ENCODE results near the gene NXPH1. TPM values are rescaled to one million over a fixed set of nuclear protein-coding genes. Genes with fewer than 3 reads are reported as not detected.

NXPH1 gene
- total RNA-seq (not detected), polyA plus RNA-seq (not detected)
- long read RNA-seq, donor 1, result 0 reads
- long read RNA-seq, donor 2, result 0 reads
- long read RNA-seq, donor 3, result 0 reads
- long read RNA-seq, donor 4, result 0 reads

GRCh38 chr7:8433477-8434289, at the start of gene NXPH1:
NXPH1 (plus strand) TSS chr7:8433609.
- DNase-seq, result peak in 2 of 3 donors; percentile 48 to 51
- no peaks in the 10 kb centered on the region for H3K27me3 ChIP-seq (ENCODE audit: control insufficient read depth, insufficient read depth)
- H3K27ac ChIP-seq (ENCODE audit: low read length), result no peak within 1 kb of the TSS
- peak; percentile 57 to 60 for ATAC-seq
- no peaks in the 10 kb centered on the region for H3K4me1 ChIP-seq (ENCODE audit: control insufficient read depth, insufficient read depth, low read length)
- no peak within 1 kb of the TSS for H3K4me3 ChIP-seq (ENCODE audit: low read length)
- intact Hi-C loops (cut with DNase I), result no loop called here
- 1% methylated on average over 71 of the region's 71 CpGs for WGBS
- H3K9me3 ChIP-seq (ENCODE audit: control insufficient read depth, low read length), result no peaks in the 10 kb centered on the region

GRCh38 chr7:8384901-8385300, 48.5 kb upstream of the NXPH1 start:
- 50% methylated on average over 4 of the region's 4 CpGs for WGBS
- Histone ChIP-seq H3K9me3 (ENCODE audit: control insufficient read depth, low read length) (no peaks in the 10 kb centered on the region), H3K4me1 (ENCODE audit: control insufficient read depth, insufficient read depth, low read length) (peaks cover 2% of the 10 kb centered on the region), H3K27ac (ENCODE audit: low read length) (no peak overlapping the region), H3K4me3 (ENCODE audit: low read length) (no peak overlapping the region), H3K27me3 (ENCODE audit: control insufficient read depth, insufficient read depth) (no peaks in the 10 kb centered on the region)
- no peak for ATAC-seq
- no peak for DNase-seq
- intact Hi-C loops (cut with DNase I), result no loop called here

- no peak for ATAC-seq
- intact Hi-C loops (cut with DNase I), result no loop called here
- Histone ChIP-seq H3K9me3 (ENCODE audit: control insufficient read depth, low read length) (no peaks in the 10 kb centered on the region), H3K27me3 (ENCODE audit: control insufficient read depth, insufficient read depth) (no peaks in the 10 kb centered on the region), H3K4me1 (ENCODE audit: control insufficient read depth, insufficient read depth, low read length) (peaks cover 2% of the 10 kb centered on the region), H3K4me3 (ENCODE audit: low read length) (no peak overlapping the region), H3K27ac (ENCODE audit: low read length) (no peak overlapping the region)
- no peak for DNase-seq
- 25% methylated on average over 5 of the region's 5 CpGs for WGBS
Measured at GRCh38 chr7:8386926-8387550, 46.4 kb upstream of the NXPH1 start.

GRCh38 chr7:8387551-8388256, 45.7 kb upstream of the NXPH1 start:
- peak in 1 of 2 donors; percentile 38 for ATAC-seq
- 29% methylated on average over 7 of the region's 7 CpGs for WGBS

GRCh38 chr7:8388257-8388625, 45.2 kb upstream of the NXPH1 start:
- H3K4me3 ChIP-seq (ENCODE audit: low read length), result no peak overlapping the region
- intact Hi-C loops (cut with DNase I), result no loop called here
- WGBS, result 86% methylated on average over 2 of the region's 2 CpGs
- no peaks in the 10 kb centered on the region for H3K27me3 ChIP-seq (ENCODE audit: control insufficient read depth, insufficient read depth)
- no peak overlapping the region for H3K27ac ChIP-seq (ENCODE audit: low read length)
- H3K9me3 ChIP-seq (ENCODE audit: control insufficient read depth, low read length), result no peaks in the 10 kb centered on the region
- ATAC-seq (no peak), DNase-seq (no peak)
- peaks cover 2% of the 10 kb centered on the region for H3K4me1 ChIP-seq (ENCODE audit: control insufficient read depth, insufficient read depth, low read length)

More at GRCh38 chr7:8387551-8388256, 45.7 kb upstream of the NXPH1 start:
- peak in 1 of 3 donors; percentile 8 for DNase-seq
- Histone ChIP-seq H3K4me1 (ENCODE audit: control insufficient read depth, insufficient read depth, low read length) (peaks cover 2% of the 10 kb centered on the region), H3K4me3 (ENCODE audit: low read length) (no peak overlapping the region), H3K9me3 (ENCODE audit: control insufficient read depth, low read length) (no peaks in the 10 kb centered on the region), H3K27ac (ENCODE audit: low read length) (no peak overlapping the region), H3K27me3 (ENCODE audit: control insufficient read depth, insufficient read depth) (no peaks in the 10 kb centered on the region)
- intact Hi-C loops (cut with DNase I), result no loop called here

- H3K9me3 ChIP-seq (ENCODE audit: control insufficient read depth, low read length), result no peaks in the 10 kb centered on the region
- H3K4me1 ChIP-seq (ENCODE audit: control insufficient read depth, insufficient read depth, low read length), result peaks cover 2% of the 10 kb centered on the region
- DNase-seq (peak; percentile 28 to 73 (median 71)), ATAC-seq (peak; percentile 86 to 92)
- WGBS, result 31% methylated on average over 10 of the region's 10 CpGs
- intact Hi-C loops (cut with DNase I), result no loop called here
- no peak overlapping the region for H3K4me3 ChIP-seq (ENCODE audit: low read length)
- H3K27me3 ChIP-seq (ENCODE audit: control insufficient read depth, insufficient read depth), result no peaks in the 10 kb centered on the region
- no peak overlapping the region for H3K27ac ChIP-seq (ENCODE audit: low read length)
Measured at GRCh38 chr7:8389593-8390261, 43.7 kb upstream of the NXPH1 start.

- Histone ChIP-seq H3K27me3 (ENCODE audit: control insufficient read depth, insufficient read depth) (no peaks in the 10 kb centered on the region), H3K4me1 (ENCODE audit: control insufficient read depth, insufficient read depth, low read length) (peaks cover 2% of the 10 kb centered on the region), H3K4me3 (ENCODE audit: low read length) (no peak overlapping the region), H3K27ac (ENCODE audit: low read length) (no peak overlapping the region), H3K9me3 (ENCODE audit: control insufficient read depth, low read length) (no peaks in the 10 kb centered on the region)
- no peak for DNase-seq
- intact Hi-C loops (cut with DNase I), result no loop called here
- no peak for ATAC-seq
- 23% methylated on average over 3 of the region's 3 CpGs for WGBS
Measured at GRCh38 chr7:8390262-8390626, 43.2 kb upstream of the NXPH1 start.

GRCh38 chr7:8391353-8392062, 41.9 kb upstream of the NXPH1 start:
- Histone ChIP-seq H3K9me3 (ENCODE audit: control insufficient read depth, low read length) (no peaks in the 10 kb centered on the region), H3K27me3 (ENCODE audit: control insufficient read depth, insufficient read depth) (no peaks in the 10 kb centered on the region), H3K4me3 (ENCODE audit: low read length) (no peak overlapping the region), H3K4me1 (ENCODE audit: control insufficient read depth, insufficient read depth, low read length) (peaks cover 2% of the 10 kb centered on the region), H3K27ac (ENCODE audit: low read length) (no peak overlapping the region)
- WGBS, result 38% methylated on average over 6 of the region's 6 CpGs
- DNase-seq (no peak), ATAC-seq (no peak)
- intact Hi-C loops (cut with DNase I), result no loop called here

GRCh38 chr7:8396294-8396693, 37.1 kb upstream of the NXPH1 start:
- Histone ChIP-seq H3K4me1 (ENCODE audit: control insufficient read depth, insufficient read depth, low read length) (no peaks in the 10 kb centered on the region), H3K9me3 (ENCODE audit: control insufficient read depth, low read length) (no peaks in the 10 kb centered on the region), H3K4me3 (ENCODE audit: low read length) (no peak overlapping the region), H3K27me3 (ENCODE audit: control insufficient read depth, insufficient read depth) (no peaks in the 10 kb centered on the region), H3K27ac (ENCODE audit: low read length) (no peak overlapping the region)
- intact Hi-C loops (cut with DNase I), result no loop called here
- WGBS, result 67% methylated on average over 5 of the region's 5 CpGs
- ATAC-seq, result no peak
- DNase-seq, result no peak

GRCh38 chr7:8408871-8409270, 24.5 kb upstream of the NXPH1 start:
- WGBS, result 66% methylated on average over 1 of the region's 1 CpG
- intact Hi-C loops (cut with DNase I), result no loop called here
- DNase-seq, result no peak
- H3K9me3 ChIP-seq (ENCODE audit: control insufficient read depth, low read length), result no peaks in the 10 kb centered on the region
- H3K27me3 ChIP-seq (ENCODE audit: control insufficient read depth, insufficient read depth), result no peaks in the 10 kb centered on the region
- no peak overlapping the region for H3K27ac ChIP-seq (ENCODE audit: low read length)
- no peak for ATAC-seq
- H3K4me3 ChIP-seq (ENCODE audit: low read length), result no peak overlapping the region
- no peaks in the 10 kb centered on the region for H3K4me1 ChIP-seq (ENCODE audit: control insufficient read depth, insufficient read depth, low read length)

Measured in right cardiac atrium (tissue), 5 donors.